ENCODE measurements around the gene ATP8B1. TPM values are rescaled to one million over a fixed set of nuclear protein-coding genes. Genes with fewer than 3 reads are reported as not detected.
"Not testable (repeated sequence)": the region's sequence is repeated elsewhere in the genome, so short reads cannot be mapped to it uniquely, and the experiment has no call there.

The ATP8B1 gene
- total RNA-seq, 1 donor from 2014 or later = 13.1 TPM

GRCh38 chr18:57826252-57826651 is 23.1 kb upstream of the ATP8B1 start:
- no peaks in the 10 kb centered on the region for H3K36me3 ChIP-seq (ENCODE audit: control insufficient read depth, insufficient read depth, low read length)
- TF ChIP-seq, protein P1, sequence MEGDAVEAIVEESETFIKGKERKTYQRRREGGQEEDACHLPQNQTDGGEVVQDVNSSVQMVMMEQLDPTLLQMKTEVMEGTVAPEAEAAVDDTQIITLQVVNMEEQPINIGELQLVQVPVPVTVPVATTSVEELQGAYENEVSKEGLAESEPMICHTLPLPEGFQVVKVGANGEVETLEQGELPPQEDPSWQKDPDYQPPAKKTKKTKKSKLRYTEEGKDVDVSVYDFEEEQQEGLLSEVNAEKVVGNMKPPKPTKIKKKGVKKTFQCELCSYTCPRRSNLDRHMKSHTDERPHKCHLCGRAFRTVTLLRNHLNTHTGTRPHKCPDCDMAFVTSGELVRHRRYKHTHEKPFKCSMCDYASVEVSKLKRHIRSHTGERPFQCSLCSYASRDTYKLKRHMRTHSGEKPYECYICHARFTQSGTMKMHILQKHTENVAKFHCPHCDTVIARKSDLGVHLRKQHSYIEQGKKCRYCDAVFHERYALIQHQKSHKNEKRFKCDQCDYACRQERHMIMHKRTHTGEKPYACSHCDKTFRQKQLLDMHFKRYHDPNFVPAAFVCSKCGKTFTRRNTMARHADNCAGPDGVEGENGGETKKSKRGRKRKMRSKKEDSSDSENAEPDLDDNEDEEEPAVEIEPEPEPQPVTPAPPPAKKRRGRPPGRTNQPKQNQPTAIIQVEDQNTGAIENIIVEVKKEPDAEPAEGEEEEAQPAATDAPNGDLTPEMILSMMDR (IDR thresholded peaks at IDR 0.05; ENCODE audit: insufficient read depth, low read length, poor library complexity, severe bottlenecking) = no peak
- no peak for DNase-seq (ENCODE audit: low read depth)
- H3K27me3 ChIP-seq (ENCODE audit: control insufficient read depth, insufficient read depth, low read length) = no peaks in the 10 kb centered on the region
- H3K4me3 ChIP-seq (ENCODE audit: low read depth, low read length) = no peak overlapping the region

DNA sequence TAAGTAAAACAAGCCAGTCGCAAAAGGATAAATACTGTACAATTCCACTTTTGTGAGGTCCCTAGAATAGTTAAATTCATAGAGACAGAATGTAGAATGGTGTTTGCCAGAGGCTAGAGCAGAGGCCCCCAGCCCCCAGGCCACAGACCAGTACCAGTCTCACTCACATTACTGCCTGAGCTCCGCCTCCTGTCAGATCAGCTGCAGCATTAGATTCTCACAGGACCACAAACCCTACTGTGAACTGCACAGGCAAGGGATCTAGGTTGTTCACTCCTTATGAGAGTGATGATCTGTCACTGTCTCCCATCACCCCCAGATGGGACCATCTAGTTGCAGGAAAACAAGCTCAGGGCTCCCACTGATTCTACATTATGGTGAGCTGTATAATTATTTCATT is 17.5 kb upstream of the ATP8B1 start:
- not testable (repeated sequence) for DNase-seq (ENCODE audit: low read depth); H3K36me3 ChIP-seq (ENCODE audit: control insufficient read depth, insufficient read depth, low read length); H3K27me3 ChIP-seq (ENCODE audit: control insufficient read depth, insufficient read depth, low read length); H3K4me3 ChIP-seq (ENCODE audit: low read depth, low read length)

GRCh38 chr18:57819671-57820460 is 16.8 kb upstream of the ATP8B1 start:
- peak; percentile 87 for DNase-seq (ENCODE audit: low read depth)
- H3K4me3 ChIP-seq (ENCODE audit: low read depth, low read length) = no peak overlapping the region
- no peaks in the 10 kb centered on the region for H3K36me3 ChIP-seq (ENCODE audit: control insufficient read depth, insufficient read depth, low read length)
- H3K27me3 ChIP-seq (ENCODE audit: control insufficient read depth, insufficient read depth, low read length) = no peaks in the 10 kb centered on the region
- TF ChIP-seq, protein P1 (IDR thresholded peaks at IDR 0.05; ENCODE audit: insufficient read depth, low read length, poor library complexity, severe bottlenecking) = no peak

- no peak for DNase-seq (ENCODE audit: low read depth)
- TF ChIP-seq, protein P1 (IDR thresholded peaks at IDR 0.05; ENCODE audit: insufficient read depth, low read length, poor library complexity, severe bottlenecking) = no peak
- H3K36me3 ChIP-seq (ENCODE audit: control insufficient read depth, insufficient read depth, low read length) = no peaks in the 10 kb centered on the region
- no peak overlapping the region for H3K4me3 ChIP-seq (ENCODE audit: low read depth, low read length)
- H3K27me3 ChIP-seq (ENCODE audit: control insufficient read depth, insufficient read depth, low read length) = no peaks in the 10 kb centered on the region
Observed at GRCh38 chr18:57819119-57819518, 16.0 kb upstream of the ATP8B1 start.

DNA sequence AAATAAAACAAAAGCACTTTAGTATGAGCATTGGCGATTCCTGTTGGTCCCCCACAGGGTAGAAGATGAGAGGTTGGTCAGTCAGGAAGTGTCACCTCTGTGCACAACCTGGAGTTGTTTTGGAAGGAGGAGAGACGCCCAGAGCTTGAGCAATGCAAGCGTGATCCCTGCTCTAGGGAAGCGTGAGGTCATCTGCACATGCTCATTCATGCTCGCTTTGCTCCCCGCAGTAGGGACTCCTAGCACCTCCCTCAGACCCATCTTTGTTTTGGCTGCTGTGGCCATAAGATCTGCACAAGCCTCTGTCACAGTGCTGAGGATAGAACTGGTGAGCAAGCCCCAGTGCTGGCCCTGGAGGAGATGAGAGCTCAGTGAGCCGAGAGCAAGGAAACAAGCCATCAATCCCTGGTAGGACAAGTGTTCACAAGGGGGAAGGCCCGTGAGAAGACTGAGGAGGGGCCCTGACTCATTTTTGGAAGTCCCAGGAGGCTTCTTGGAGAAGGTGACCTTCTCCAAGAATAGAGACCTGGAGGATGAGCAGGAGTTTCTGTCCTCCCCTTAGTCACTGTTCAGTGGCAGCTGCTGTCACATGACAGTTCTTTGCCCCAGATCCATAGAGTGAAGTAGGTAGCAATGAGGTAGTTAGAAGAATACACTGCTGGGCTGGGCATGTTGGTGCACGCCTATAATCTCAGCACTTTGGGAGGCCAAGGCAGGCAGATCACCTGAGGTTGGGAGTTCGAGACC is 13.3 kb upstream of the ATP8B1 start:
- TF ChIP-seq, protein P1 (IDR thresholded peaks at IDR 0.05; ENCODE audit: insufficient read depth, low read length, poor library complexity, severe bottlenecking) = no peak
- no peaks in the 10 kb centered on the region for H3K36me3 ChIP-seq (ENCODE audit: control insufficient read depth, insufficient read depth, low read length)
- no peaks in the 10 kb centered on the region for H3K27me3 ChIP-seq (ENCODE audit: control insufficient read depth, insufficient read depth, low read length)
- no peak for DNase-seq (ENCODE audit: low read depth)
- H3K4me3 ChIP-seq (ENCODE audit: low read depth, low read length) = no peak overlapping the region

- H3K27me3 ChIP-seq (ENCODE audit: control insufficient read depth, insufficient read depth, low read length) = no peaks in the 10 kb centered on the region
- TF ChIP-seq, protein P1 (IDR thresholded peaks at IDR 0.05; ENCODE audit: insufficient read depth, low read length, poor library complexity, severe bottlenecking) = no peak
- DNase-seq (ENCODE audit: low read depth) = no peak
- no peak overlapping the region for H3K4me3 ChIP-seq (ENCODE audit: low read depth, low read length)
- H3K36me3 ChIP-seq (ENCODE audit: control insufficient read depth, insufficient read depth, low read length) = no peaks in the 10 kb centered on the region
Observed at GRCh38 chr18:57814555-57814954, 11.4 kb upstream of the ATP8B1 start.

Measured in kidney epithelial cell (primary cell).